Fibroblast of pulmonary artery (primary cell): Measurements from ENCODE around the gene KCNQ1.

ENCODE experiments used
- DNase-seq: peaks from one replicate; pipeline ENCODE4 v3.0.0-alpha.2; 2010; ENCODE audit warnings: low read depth
- H3K4me3 ChIP-seq: replicated peaks from 2 replicates; pipeline ENCODE4 v1.5.1; 2011; ENCODE audit warnings: low read depth, mild to moderate bottlenecking, control low read depth, low read length, moderate library complexity
- CTCF ChIP-seq: IDR thresholded peaks from 2 replicates; pipeline ENCODE4 v1.5.1; 2011; ENCODE audit warnings: mild to moderate bottlenecking, control low read depth, low read length, inconsistent platforms; ENCODE audit errors: missing control alignments

The KCNQ1 gene

DNA sequence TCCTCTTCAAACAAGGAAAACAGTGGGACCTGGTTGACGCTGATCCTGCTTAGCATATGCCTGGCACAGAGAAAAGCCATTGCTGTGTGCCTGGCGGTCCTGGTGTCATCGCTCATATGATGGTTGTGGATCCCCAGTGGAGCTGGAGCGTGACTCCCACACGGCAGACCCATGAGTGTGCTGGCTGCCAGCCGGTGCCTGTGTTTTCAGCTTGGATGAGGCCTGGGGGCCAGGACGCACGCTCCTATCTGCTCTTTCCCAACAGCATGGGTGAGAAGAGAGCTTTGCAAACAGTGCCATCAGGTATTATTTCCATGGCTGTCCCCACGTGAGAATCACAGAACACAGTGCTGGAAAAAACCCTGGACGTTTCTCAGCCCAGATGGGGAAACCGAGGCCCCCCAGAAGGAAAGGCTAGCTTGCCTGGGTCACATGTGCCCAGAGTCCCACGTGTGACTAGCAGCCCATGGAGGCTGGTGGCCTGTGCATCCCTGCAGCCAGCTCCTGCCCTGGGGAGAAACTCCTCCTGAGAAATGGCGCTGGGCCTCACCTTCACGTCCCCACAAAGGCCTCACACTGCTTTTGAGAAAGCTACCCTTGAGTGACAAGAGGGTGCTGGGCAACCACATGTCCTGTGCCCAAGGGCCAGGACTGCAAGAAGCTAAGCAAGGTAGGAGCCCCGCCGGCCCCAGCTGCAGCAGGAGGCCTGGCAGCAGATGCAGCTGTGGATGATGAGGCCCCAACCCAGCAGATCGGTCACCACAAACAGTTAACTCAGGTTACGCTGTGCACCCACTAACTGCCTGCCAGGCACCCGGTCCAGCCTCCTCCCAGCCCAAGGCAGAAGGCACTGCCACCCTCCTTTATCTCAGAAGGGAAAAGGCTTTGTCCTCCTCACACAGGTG lies 436.5 kb downstream of the KCNQ1 start:
- TF ChIP-seq CTCF = no peak
- no peak for DNase-seq
- H3K4me3 ChIP-seq = no peak overlapping the region

DNA sequence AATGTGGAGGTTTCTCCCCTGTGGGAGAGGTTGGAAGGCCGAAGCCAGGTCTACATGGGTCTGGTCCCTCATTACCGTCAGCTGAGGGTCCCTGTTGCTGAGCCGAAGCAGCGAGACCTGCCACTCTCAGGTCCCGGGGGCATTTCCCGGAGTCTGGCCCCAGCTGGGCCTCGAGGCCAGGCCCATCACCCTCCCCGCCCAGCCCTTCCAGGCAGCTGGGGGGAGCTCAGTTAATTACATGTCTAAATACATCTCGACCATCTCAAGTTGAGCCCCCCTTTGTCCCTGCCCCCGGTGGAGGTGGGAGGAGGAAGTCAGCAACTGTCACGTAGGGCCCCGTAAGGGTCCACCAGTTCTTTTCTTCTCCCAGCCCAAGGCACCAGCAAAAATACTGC lies 437.2 kb downstream of the KCNQ1 start:
- no peak for DNase-seq
- no peak for TF ChIP-seq CTCF
- no peak overlapping the region for H3K4me3 ChIP-seq

- no peak for DNase-seq
- no peak for TF ChIP-seq CTCF
- no peak overlapping the region for H3K4me3 ChIP-seq
These were observed 437.7 kb downstream of the KCNQ1 start for GRCh38 chr11:2882396-2883110.

- no peak for DNase-seq
- H3K4me3 ChIP-seq = peak overlapping the region; percentile 60
- no peak for TF ChIP-seq CTCF
These were observed 438.8 kb downstream of the KCNQ1 start for GRCh38 chr11:2883640-2883978.

DNA sequence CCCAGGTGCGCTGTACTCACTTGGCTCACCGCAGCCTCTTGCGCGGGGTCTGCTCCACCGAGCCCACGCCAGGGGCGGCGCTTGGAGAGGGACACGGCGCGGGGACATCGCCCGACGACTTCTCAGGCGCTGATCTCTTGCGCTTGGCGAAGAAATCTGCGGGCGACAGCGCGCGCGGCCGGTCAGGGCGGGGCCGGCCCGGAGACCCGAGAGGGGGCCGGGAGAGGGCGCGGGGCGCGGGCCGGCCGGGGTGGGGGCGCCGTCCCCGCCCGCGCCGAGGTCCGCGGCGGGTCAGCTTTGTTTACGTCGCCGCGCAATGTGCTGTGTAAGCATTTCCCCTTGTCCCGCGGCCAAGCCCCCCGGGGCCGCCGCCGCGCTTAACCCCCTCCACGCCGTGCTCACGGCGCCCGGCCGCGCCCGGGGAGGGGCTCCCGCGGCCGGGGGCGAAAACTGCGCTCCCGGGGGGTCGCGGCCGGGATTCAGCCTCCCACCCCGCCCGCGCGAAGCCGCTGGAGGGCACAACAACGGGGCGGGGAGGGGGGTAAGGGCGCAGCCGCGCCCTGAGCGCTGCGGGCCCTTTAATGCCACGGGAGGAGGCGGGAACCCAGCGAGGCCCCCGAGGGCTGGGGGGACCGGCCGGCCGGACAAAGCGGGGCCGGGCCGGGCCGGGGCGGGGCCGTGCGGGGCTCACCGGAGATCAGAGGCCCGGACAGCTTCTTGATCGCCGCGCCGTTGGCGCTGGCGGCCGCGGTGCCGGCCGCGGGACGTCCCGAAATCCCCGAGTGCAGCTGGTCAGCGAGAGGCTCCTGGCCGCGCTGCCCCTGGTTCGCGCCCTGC lies 439.4 kb downstream of the KCNQ1 start:
- H3K4me3 ChIP-seq = peak overlapping the region; percentile 60
- peak; percentile 33 for DNase-seq
- TF ChIP-seq CTCF = no peak

- peak; percentile 50 for DNase-seq
- TF ChIP-seq CTCF = no peak
- peak overlapping the region; percentile 60 for H3K4me3 ChIP-seq
These were observed 440.3 kb downstream of the KCNQ1 start for GRCh38 chr11:2885017-2885677.
